Measurements from ENCODE around the gene CWF19L2.

CWF19L2 gene

GRCh38 chr11:107282195-107282594 is 175.4 kb downstream of the CWF19L2 start:
- DNase-seq: no peak
